Mesothelial cell of epicardium (in vitro differentiated cells): ENCODE results near the gene FGF6. TPM values are rescaled to one million over a fixed set of nuclear protein-coding genes. Genes with fewer than 3 reads are reported as not detected.

ENCODE experiments used
- DNase-seq, 2 experiments: peaks; one replicate each; pipeline ENCODE4 v3.0.0; 2021; ENCODE audit warnings: low spot score in 2 of 2; ENCODE audit not compliant: unreplicated experiment in 2 of 2
- H3K27ac Mint-ChIP-seq: 2 replicates; pipeline ENCODE4 v1.8.0; 2021; ENCODE audit warnings: mixed read lengths
- H3K27me3 Mint-ChIP-seq: 2 replicates; pipeline ENCODE4 v1.8.0; 2021; ENCODE audit warnings: low read depth, mixed read lengths
- H3K36me3 Mint-ChIP-seq: 2 replicates; pipeline ENCODE4 v1.8.0; 2021; ENCODE audit warnings: mixed read lengths
- H3K4me1 Mint-ChIP-seq: 2 replicates; pipeline ENCODE4 v1.8.0; 2021; ENCODE audit warnings: mixed read lengths
- H3K4me3 Mint-ChIP-seq: 2 replicates; pipeline ENCODE4 v1.8.0; 2021; ENCODE audit warnings: mild to moderate bottlenecking, moderate library complexity, mixed read lengths
- H3K9me3 Mint-ChIP-seq: 2 replicates; pipeline ENCODE4 v1.8.0; 2021; ENCODE audit warnings: mixed read lengths
- CTCF ChIP-seq: fragments of 200-600 bp; sonication (generic); IDR thresholded peaks from one replicate; pipeline ENCODE4 v1.5.0; 2021; ENCODE audit warnings: antibody characterized with exemption; ENCODE audit not compliant: unreplicated experiment
- total RNA-seq: library from RNA; stranded (reverse); gene quantifications from 3 replicates; pipeline ENCODE4 v1.2.1, GENCODE V29; 2021

FGF6 gene
- not detected in 3 replicates for total RNA-seq

GRCh38 chr12:4445156-4446101 is at the start of gene FGF6:
TSS of gene FGF6 (minus strand) at chr12:4445815. CDS start at chr12:4445570, 245 bp downstream.
- Mint-ChIP-seq H3K9me3 (no peaks in the 10 kb centered on the region), H3K27me3 (peaks cover 38% of the 10 kb centered on the region), H3K36me3 (no peaks in the 10 kb centered on the region), H3K27ac (no peak within 1 kb of the TSS), H3K4me1 (peaks cover 23% of the 10 kb centered on the region), H3K4me3 (no peak within 1 kb of the TSS)
- DNase-seq: no peak
- TF ChIP-seq CTCF: no peak

DNA sequence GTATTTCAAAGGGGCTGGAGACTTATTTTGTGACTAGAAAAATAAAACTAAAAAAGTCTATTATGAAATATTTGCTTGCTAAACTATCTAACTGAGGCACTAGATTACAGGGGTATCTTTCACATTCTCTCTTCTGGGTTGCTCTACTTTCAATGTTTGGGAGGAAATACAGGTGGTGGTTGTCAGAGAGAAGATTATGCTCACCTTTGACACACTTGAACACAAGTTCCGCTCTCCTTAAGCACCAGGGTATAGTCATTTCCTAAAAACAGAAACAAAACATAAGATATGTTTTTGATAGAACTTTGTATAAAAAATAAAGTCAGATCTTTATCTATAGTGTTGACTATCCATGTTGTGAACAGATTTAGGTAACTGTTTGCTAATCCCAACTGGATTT is 45.4 kb upstream of the FGF6 start:
- Mint-ChIP-seq H3K36me3 (peaks cover 15% of the 10 kb centered on the region), H3K4me3 (no peak overlapping the region)

GRCh38 chr12:4489556-4489955 is 43.9 kb upstream of the FGF6 start:
- no peak for DNase-seq
- no peaks in the 10 kb centered on the region for H3K9me3 Mint-ChIP-seq
- no peaks in the 10 kb centered on the region for H3K27me3 Mint-ChIP-seq
- no peak overlapping the region for H3K27ac Mint-ChIP-seq
- TF ChIP-seq CTCF: no peak
- H3K4me3 Mint-ChIP-seq: no peak overlapping the region
- peaks cover 11% of the 10 kb centered on the region for H3K36me3 Mint-ChIP-seq
- peaks cover 4% of the 10 kb centered on the region for H3K4me1 Mint-ChIP-seq

More for the DNA sequence above, 45.4 kb upstream of the FGF6 start:
- Mint-ChIP-seq H3K27ac (no peak overlapping the region), H3K4me1 (peaks cover 4% of the 10 kb centered on the region), H3K27me3 (no peaks in the 10 kb centered on the region), H3K9me3 (no peaks in the 10 kb centered on the region)
- TF ChIP-seq CTCF: no peak
- no peak for DNase-seq

- Mint-ChIP-seq H3K4me3 (no peak overlapping the region), H3K27ac (no peak overlapping the region), H3K27me3 (no peaks in the 10 kb centered on the region), H3K4me1 (no peaks in the 10 kb centered on the region), H3K9me3 (peaks cover 2% of the 10 kb centered on the region), H3K36me3 (peaks cover 9% of the 10 kb centered on the region)
- no peak for TF ChIP-seq CTCF
- DNase-seq: no peak
These were observed 41.4 kb upstream of the FGF6 start for GRCh38 chr12:4486980-4487379.

DNA sequence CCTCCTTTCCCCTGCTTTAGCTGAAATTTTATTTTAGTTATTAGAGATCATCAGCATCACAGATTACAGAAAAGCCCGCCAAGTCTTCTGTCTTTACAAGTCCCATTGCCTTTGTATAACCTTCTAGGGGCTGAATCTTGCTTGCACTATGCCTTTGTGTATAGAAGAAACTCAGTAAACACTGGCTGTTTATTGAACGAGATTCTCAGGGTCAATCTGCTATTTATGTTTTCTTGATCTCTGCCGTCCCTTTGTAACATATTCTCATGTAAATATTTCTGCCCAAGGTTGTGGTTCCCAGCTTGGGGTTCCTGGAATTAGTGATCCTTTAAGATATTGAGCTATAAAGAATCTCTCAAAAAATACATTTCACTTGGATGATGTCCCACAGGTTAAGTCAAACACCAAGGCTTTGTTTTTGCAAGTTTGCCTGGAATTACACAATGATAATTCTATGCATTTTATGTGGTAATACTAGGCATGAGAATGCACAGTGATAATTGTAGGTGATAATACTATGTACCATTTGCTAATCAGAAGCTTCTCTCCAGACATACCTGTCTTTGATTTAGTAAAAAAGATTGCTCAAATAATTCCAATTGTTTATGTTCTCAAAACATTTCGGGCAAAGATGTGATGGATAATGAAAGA is 40.6 kb upstream of the FGF6 start:
- Mint-ChIP-seq H3K27me3 (no peaks in the 10 kb centered on the region), H3K4me1 (no peaks in the 10 kb centered on the region), H3K27ac (no peak overlapping the region), H3K9me3 (peaks cover 3% of the 10 kb centered on the region), H3K36me3 (peaks cover 9% of the 10 kb centered on the region), H3K4me3 (no peak overlapping the region)
- no peak for DNase-seq
- no peak for TF ChIP-seq CTCF
